Hepatocyte (in vitro differentiated cells): ENCODE measurements around the gene GLI3. TPM values are rescaled to one million over a fixed set of nuclear protein-coding genes. Genes with fewer than 3 reads are reported as not detected.

ENCODE experiments used
- DNase-seq: peaks from one replicate; pipeline ENCODE4 v3.0.0-alpha.2; 2016; ENCODE audit warnings: low spot score
- H2AFZ ChIP-seq: fragments of 200-600 bp; sonication (generic); 2 replicates; pipeline ENCODE4 v1.6.0; 2016; ENCODE audit warnings: antibody characterized with exemption, mild to moderate bottlenecking
- H3K27ac ChIP-seq: fragments of 200-600 bp; sonication (generic); 2 replicates; pipeline ENCODE4 v1.5.1; 2016; ENCODE audit warnings: mild to moderate bottlenecking
- H3K27me3 ChIP-seq: fragments of 200-600 bp; sonication (generic); 2 replicates; pipeline ENCODE4 v1.6.1; 2016
- H3K36me3 ChIP-seq: fragments of 200-600 bp; sonication (generic); replicated peaks from 2 replicates; pipeline ENCODE4 v1.5.1; 2016; ENCODE audit warnings: low read depth; ENCODE audit not compliant: insufficient read depth
- H3K4me1 ChIP-seq: fragments of 200-600 bp; sonication (generic); 2 replicates; pipeline ENCODE4 v1.5.1; 2016; ENCODE audit warnings: mild to moderate bottlenecking, moderate library complexity; ENCODE audit not compliant: insufficient read depth
- H3K4me2 ChIP-seq: fragments of 200-600 bp; sonication (generic); 2 replicates; pipeline ENCODE4 v1.6.0; 2016
- H3K4me3 ChIP-seq: fragments of 200-600 bp; sonication (generic); 2 replicates; pipeline ENCODE4 v1.5.1; 2016; ENCODE audit warnings: mild to moderate bottlenecking
- H3K79me2 ChIP-seq: fragments of 200-600 bp; sonication (generic); 2 replicates; pipeline ENCODE4 v1.6.0; 2017; ENCODE audit warnings: mild to moderate bottlenecking
- H3K9me2 ChIP-seq: fragments of 200-600 bp; sonication (generic); replicated peaks from 2 replicates; pipeline ENCODE4 v1.6.0; 2017; ENCODE audit warnings: mild to moderate bottlenecking; ENCODE audit not compliant: insufficient read depth
- H3K9me3 ChIP-seq: fragments of 200-600 bp; sonication (generic); 2 replicates; pipeline ENCODE4 v1.5.1; 2016; ENCODE audit warnings: low read depth, mild to moderate bottlenecking
- H4K20me1 ChIP-seq: fragments of 200-600 bp; sonication (generic); 2 replicates; pipeline ENCODE4 v1.6.0; 2016; ENCODE audit warnings: mild to moderate bottlenecking; ENCODE audit not compliant: insufficient read depth, poor library complexity, severe bottlenecking
- EZH2 ChIP-seq: fragments of 200-600 bp; sonication (generic); IDR thresholded peaks from 2 replicates; pipeline ENCODE4 v1.6.1; 2016; ENCODE audit warnings: antibody characterized with exemption, mild to moderate bottlenecking, borderline replicate concordance
- EZH2phosphoT487 ChIP-seq: fragments of 200-600 bp; sonication (generic); IDR thresholded peaks from one replicate; pipeline ENCODE4 v1.6.1; 2018; ENCODE audit warnings: antibody characterized with exemption, mild to moderate bottlenecking, low read depth, moderate library complexity; ENCODE audit not compliant: unreplicated experiment, severe bottlenecking
- WGBS: methylation state at CpG from one replicate; pipeline ENCODE4 v1.1.6; 2016; ENCODE audit warnings: low lambda C conversion rate; ENCODE audit errors: missing lambda C conversion rate; 5-methylcytosine and 5-hydroxymethylcytosine counted together
- polyA plus RNA-seq: library from polyadenylated mRNA; unstranded; fragments of >200 nt; fragmentation: Nextera tagmentation; extraction: Ambion mirVana; gene quantifications from 2 replicates; pipeline ENCODE4 v1.2.1, GENCODE V29; 2016
- total RNA-seq: library from RNA; depleted of rRNA; stranded (reverse); fragments of >200 nt; gene quantifications from 2 replicates; pipeline ENCODE4 v1.2.3, GENCODE V29; 2014
- TF ChIP-seq, protein P1 (sequence below): fragments of 200-600 bp; sonication (generic); IDR thresholded peaks from 2 replicates; pipeline ENCODE4 v1.5.1; 2016; ENCODE audit warnings: antibody characterized with exemption, mild to moderate bottlenecking; ENCODE audit not compliant: poor library complexity

The GLI3 gene
- total and polyA plus RNA-seq, 2 experiments from 2014 or later, result 5.5 to 20.0 TPM

DNA sequence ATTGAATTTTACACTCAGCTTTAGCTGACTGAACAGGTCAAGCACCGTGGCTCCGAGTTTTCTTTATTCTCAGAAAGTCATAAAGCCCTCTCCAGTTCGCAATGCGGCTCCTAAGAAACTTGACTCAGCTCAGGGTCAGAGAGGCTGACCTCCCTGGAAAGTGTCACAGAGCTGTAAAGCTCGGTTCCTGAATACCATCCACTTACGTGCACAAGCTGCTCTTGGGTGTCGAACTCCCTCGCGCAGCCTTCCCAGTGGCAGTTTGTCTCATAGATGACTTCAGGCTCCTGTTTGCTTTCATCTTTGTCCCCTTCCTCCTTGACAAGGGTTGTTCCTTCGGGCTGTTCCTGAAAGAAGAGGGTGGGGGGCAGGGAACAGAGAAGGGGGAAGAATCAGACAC, 213.7 kb downstream of the GLI3 start:
- DNase-seq, result no peak
- H3K4me1 ChIP-seq, result peaks cover 7% of the 10 kb centered on the region
- H4K20me1 ChIP-seq, result no peaks in the 10 kb centered on the region
- no peak overlapping the region for H3K4me2 ChIP-seq
- no peak overlapping the region for H2AFZ ChIP-seq
- WGBS, result 61% methylated on average over 10 of the region's 10 CpGs
- TF ChIP-seq EZH2phosphoT487, result no peak
- H3K79me2 ChIP-seq, result no peaks in the 10 kb centered on the region
- H3K27me3 ChIP-seq, result no peaks in the 10 kb centered on the region
- H3K9me2 ChIP-seq, result no peaks in the 10 kb centered on the region
- H3K36me3 ChIP-seq, result no peaks in the 10 kb centered on the region
- no peaks in the 10 kb centered on the region for H3K9me3 ChIP-seq
- H3K27ac ChIP-seq, result no peak overlapping the region
- H3K4me3 ChIP-seq, result no peak overlapping the region

DNA sequence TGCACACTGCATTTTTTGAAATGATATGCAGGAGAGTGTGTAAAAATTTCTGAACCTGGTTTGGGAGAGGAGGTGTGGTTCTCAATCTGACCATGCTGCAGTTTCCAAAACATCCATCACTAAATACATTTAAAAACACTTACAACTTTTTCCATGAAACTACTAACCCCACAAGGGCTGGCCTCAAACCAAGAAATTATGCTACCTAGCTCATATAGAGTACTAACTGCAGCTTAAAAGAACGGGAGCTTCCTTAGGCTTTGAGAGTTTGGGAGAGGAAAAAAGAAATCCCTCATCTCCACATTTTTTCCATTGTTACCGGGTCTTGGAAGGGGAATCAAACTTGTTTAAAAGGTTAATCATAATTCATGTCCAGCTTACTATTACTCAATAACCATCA, 214.2 kb downstream of the GLI3 start:
- no peak overlapping the region for H3K4me3 ChIP-seq
- no peak overlapping the region for H2AFZ ChIP-seq
- TF ChIP-seq, protein P1, sequence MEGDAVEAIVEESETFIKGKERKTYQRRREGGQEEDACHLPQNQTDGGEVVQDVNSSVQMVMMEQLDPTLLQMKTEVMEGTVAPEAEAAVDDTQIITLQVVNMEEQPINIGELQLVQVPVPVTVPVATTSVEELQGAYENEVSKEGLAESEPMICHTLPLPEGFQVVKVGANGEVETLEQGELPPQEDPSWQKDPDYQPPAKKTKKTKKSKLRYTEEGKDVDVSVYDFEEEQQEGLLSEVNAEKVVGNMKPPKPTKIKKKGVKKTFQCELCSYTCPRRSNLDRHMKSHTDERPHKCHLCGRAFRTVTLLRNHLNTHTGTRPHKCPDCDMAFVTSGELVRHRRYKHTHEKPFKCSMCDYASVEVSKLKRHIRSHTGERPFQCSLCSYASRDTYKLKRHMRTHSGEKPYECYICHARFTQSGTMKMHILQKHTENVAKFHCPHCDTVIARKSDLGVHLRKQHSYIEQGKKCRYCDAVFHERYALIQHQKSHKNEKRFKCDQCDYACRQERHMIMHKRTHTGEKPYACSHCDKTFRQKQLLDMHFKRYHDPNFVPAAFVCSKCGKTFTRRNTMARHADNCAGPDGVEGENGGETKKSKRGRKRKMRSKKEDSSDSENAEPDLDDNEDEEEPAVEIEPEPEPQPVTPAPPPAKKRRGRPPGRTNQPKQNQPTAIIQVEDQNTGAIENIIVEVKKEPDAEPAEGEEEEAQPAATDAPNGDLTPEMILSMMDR, result no peak
- no peak for TF ChIP-seq EZH2
- TF ChIP-seq EZH2phosphoT487, result no peak
- WGBS, result 76% methylated on average over 2 of the region's 2 CpGs
- peaks cover 7% of the 10 kb centered on the region for H3K4me1 ChIP-seq
- no peaks in the 10 kb centered on the region for H3K36me3 ChIP-seq
- H3K79me2 ChIP-seq, result no peaks in the 10 kb centered on the region
- H3K9me3 ChIP-seq, result no peaks in the 10 kb centered on the region
- H3K4me2 ChIP-seq, result no peak overlapping the region
- H3K27me3 ChIP-seq, result no peaks in the 10 kb centered on the region
- no peaks in the 10 kb centered on the region for H3K9me2 ChIP-seq
- no peaks in the 10 kb centered on the region for H4K20me1 ChIP-seq
- H3K27ac ChIP-seq, result no peak overlapping the region
- DNase-seq, result no peak

DNA sequence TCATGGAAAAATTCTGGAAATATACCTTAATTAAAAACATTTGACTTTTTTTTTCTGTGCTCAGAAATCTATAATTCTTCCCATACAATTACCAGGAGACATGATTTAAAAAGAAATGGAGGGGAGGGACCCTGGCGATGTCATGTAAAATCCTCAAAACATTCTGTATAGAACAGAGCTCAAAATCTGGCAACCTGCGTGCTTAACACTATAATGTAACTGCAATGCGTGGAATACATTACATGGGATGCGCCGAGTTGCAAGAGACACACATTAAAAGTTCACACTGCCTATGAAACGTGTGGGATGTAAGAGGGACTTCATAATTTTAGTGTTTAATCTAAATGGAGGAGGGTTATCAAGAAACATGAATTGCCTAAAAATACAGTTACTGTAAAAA, 215.0 kb downstream of the GLI3 start:
- no peak for TF ChIP-seq EZH2phosphoT487
- WGBS, result 71% methylated on average over 6 of the region's 6 CpGs
- no peak for DNase-seq

DNA sequence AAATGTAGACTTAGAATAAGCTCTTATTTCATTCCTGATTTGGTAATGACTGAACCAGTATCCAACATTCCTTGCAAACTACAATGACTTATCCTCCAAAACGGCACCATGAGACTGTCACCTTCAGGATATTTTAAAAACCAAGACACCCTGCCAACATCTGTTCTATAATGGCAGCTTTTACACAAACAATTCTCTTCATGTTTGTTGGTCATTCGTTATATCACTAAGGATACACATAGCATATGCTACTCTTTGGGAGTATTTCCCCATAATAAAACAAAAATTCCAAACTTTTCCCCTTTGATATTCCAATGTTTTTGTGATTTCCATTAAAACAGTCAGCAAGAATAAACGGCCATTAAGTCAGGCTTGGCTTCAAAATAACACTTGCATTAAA, 215.4 kb downstream of the GLI3 start:
- Histone ChIP-seq H3K27me3 (no peaks in the 10 kb centered on the region), H3K9me3 (no peaks in the 10 kb centered on the region), H2AFZ (no peak overlapping the region), H3K4me2 (no peak overlapping the region), H3K4me1 (peaks cover 12% of the 10 kb centered on the region), H3K4me3 (no peak overlapping the region), H3K36me3 (no peaks in the 10 kb centered on the region), H3K9me2 (no peaks in the 10 kb centered on the region), H3K27ac (no peak overlapping the region), H4K20me1 (no peaks in the 10 kb centered on the region), H3K79me2 (no peaks in the 10 kb centered on the region)
- no peak for DNase-seq
- TF ChIP-seq EZH2 (no peak), EZH2phosphoT487 (no peak)
- TF ChIP-seq, protein P1, result no peak
- WGBS, result 70% methylated on average over 3 of the region's 3 CpGs

More for the DNA sequence above, 215.0 kb downstream of the GLI3 start:
- no peaks in the 10 kb centered on the region for H3K27me3 ChIP-seq
- H4K20me1 ChIP-seq, result no peaks in the 10 kb centered on the region
- H3K27ac ChIP-seq, result no peak overlapping the region
- H3K79me2 ChIP-seq, result no peaks in the 10 kb centered on the region
- H3K4me2 ChIP-seq, result no peak overlapping the region
- no peaks in the 10 kb centered on the region for H3K36me3 ChIP-seq
- H3K4me3 ChIP-seq, result no peak overlapping the region
- H3K9me2 ChIP-seq, result no peaks in the 10 kb centered on the region
- no peak overlapping the region for H2AFZ ChIP-seq
- no peaks in the 10 kb centered on the region for H3K9me3 ChIP-seq
- peaks cover 12% of the 10 kb centered on the region for H3K4me1 ChIP-seq
